Activated naive CD4-positive, alpha-beta T cell treated with anti-CD3 and anti-CD28 coated beads for 36 hours (primary cell): ENCODE data around the gene CEBPA. TPM values are rescaled to one million over a fixed set of nuclear protein-coding genes. Genes with fewer than 3 reads are reported as not detected.

ENCODE experiments used
- CTCF ChIA-PET: fragments of 350-600 bp; sonication (Branson Sonifier 250); formaldehyde crosslinking; loops from one replicate; lab custom pipeline; 2021; ENCODE audit warnings: antibody characterized with exemption; lab: Charles Lee
- DNase-seq: peaks from one replicate; pipeline ENCODE4 v3.0.0-alpha.2; 2020
- H3K27ac Mint-ChIP-seq: one replicate; pipeline ENCODE4 v1.8.0; 2021; ENCODE audit warnings: mild to moderate bottlenecking, mixed read lengths
- H3K27me3 Mint-ChIP-seq: one replicate; pipeline ENCODE4 v1.8.0; 2021; ENCODE audit warnings: low read depth, mixed read lengths
- H3K36me3 Mint-ChIP-seq: one replicate; pipeline ENCODE4 v1.8.0; 2021; ENCODE audit warnings: low read depth, mixed read lengths
- H3K4me1 Mint-ChIP-seq: one replicate; pipeline ENCODE4 v1.8.0; 2021; ENCODE audit warnings: low read depth, mixed read lengths
- H3K4me3 Mint-ChIP-seq: one replicate; pipeline ENCODE4 v1.8.0; 2021; ENCODE audit warnings: mild to moderate bottlenecking, moderate library complexity, mixed read lengths
- H3K9me3 Mint-ChIP-seq: one replicate; pipeline ENCODE4 v1.8.0; 2021; ENCODE audit warnings: mixed read lengths
- intact Hi-C: fragments of 100-400 bp; cut with micrococcal nuclease; formaldehyde crosslinking; loops from one replicate; pipeline ENCODE4 v1.15.1; 2023
- total RNA-seq, 2 experiments: library from RNA; stranded (reverse); gene quantifications; one replicate each; pipeline ENCODE4 v1.2.3, GENCODE V29; 2021

CEBPA gene
- under 1 TPM; 0.10 TPM for total RNA-seq

DNA sequence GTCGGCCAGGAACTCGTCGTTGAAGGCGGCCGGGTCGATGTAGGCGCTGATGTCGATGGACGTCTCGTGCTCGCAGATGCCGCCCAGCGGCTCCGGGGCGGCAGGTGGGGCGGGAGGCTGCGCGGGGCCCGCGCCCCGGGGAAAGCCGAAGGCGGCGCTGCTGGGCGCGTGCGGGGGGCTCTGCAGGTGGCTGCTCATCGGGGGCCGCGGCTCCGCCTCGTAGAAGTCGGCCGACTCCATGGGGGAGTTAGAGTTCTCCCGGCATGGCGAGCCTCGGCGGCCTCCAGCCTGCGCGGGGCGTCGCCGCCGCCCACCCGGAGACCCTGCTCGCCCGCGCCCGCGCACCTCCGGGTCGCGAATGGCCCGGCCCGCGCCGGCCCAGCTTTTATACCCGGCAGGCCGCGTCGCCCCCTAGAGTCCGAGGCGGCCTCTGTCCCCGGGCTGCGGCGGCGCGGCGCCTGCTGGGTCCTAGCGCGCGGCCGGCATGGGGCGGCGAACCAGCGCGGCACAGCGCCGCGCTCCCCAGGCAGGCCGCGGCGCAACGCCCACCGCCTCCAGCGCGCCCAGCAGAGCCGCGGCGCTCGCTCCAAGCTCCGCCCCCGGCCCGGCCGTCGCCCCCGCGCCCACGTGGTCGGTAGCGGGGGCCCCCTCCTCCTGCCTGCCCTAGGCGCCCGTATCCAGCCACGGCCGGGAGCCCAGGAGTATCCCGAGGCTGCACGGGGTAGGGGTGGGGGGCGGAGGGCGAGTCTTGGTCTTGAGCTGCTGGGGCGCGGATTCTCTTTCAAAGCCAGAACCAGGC lies at the start of gene CEBPA:
Gene CEBPA, minus strand, starts transcription at position 360 of the 799 bp plus-strand sequence. Its CDS starts 120 bp downstream, at position 240.
- Mint-ChIP-seq H3K27ac (no peak within 1 kb of the TSS), H3K27me3 (peaks cover 35% of the 10 kb centered on the region), H3K4me3 (peak within 1 kb of the TSS; percentile 42), H3K4me1 (no peaks in the 10 kb centered on the region), H3K36me3 (no peaks in the 10 kb centered on the region), H3K9me3 (no peaks in the 10 kb centered on the region)
- DNase-seq: peak; percentile 52
- intact Hi-C loops: loop anchor here (1.0 to 5.0 kb wide), 4 partner anchors 68 to 125 kb away; partner anchors contain the start of gene CEBPG
- CTCF ChIA-PET: interaction anchor here (1.1 to 1.2 kb wide), 4 partner anchors 8 to 79 kb away, joined by 3 to 4 read pairs (median 3); no protein-coding TSS in a partner anchor

DNA sequence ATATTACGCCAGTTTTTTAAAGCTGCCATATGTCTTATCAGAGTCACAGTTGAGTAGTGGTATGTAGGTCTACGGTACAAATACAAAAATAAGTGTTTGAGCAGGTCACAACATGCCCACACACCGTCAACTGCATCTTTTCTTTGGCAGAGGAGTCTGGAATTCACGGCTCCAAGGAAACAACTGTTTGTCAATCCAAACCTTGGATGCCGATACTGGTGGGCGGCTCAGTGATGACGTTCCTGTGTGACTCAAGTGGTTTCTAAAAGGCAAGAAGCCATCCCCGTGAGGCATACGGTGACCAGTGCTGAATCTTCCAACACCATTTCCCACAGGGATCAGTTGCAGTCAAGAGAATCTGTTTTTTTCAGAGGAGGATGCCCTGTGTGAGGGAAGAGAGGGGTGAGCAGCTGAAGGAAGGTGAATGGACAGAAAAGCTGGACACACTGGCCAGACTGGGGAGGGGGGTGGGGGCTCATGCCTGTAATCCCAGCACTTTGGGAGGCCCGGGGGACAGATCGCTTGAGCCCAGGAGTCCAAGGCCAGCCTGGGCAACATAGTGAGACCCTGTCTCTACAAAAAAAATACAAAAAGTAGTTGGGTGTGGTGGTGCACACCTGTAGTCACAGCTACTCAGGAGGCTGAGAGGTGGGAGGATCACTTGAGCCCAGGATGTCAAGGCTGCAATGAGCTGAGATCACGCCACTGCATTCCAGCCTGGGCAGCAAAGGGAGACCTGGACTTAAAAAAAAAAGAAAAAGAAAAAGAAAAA lies 48.4 kb upstream of the CEBPA start:
- no peak for DNase-seq
- Mint-ChIP-seq H3K27me3 (peaks cover 11% of the 10 kb centered on the region), H3K27ac (no peak overlapping the region), H3K9me3 (peaks cover 5% of the 10 kb centered on the region), H3K4me3 (no peak overlapping the region), H3K36me3 (no peaks in the 10 kb centered on the region), H3K4me1 (no peaks in the 10 kb centered on the region)
- CTCF ChIA-PET: no interaction called here
- intact Hi-C loops: no loop called here

DNA sequence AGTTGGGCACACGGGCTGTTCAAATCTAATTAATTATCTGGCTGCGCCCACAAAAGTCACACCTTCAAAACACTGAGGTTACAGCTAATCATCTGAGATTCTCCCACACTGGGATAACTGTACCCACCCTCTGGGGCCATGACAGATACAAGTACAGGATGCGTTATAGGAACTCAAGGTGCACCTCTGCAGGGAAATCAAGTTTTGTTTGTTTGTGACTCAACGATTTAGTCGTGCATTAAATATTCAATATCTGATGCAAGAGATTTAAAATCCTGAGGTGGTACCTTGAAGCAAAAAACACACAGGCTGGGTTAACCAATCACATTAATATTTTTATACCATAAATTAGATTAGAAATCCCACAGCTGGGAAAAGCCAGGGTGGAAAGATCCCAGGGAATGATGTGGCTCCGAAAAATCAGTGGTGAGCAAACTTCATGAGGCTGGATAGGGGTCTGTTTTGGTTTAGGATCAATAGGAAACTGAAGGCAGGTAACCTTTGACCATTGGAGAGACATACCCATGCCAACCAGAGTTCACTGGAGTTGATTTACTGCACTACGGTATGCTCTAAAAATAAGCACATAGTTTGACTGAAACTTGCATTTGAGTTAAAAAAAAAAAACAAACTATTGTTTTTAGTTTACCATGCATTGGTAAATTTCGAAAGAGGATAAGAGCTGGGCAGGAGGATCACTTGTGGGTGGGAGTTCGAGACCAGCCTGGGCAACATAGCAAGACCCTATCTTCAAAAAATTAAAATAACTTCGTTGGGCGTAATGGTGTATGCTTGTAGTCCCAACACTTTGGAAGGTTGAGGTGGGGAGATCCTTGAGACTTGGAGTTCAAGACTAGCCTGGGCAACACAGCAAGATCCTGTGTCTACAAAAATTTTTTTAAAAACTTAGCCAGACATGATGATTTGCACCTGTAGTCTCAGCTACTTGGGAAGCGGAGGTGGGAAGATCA lies 47.3 kb upstream of the CEBPA start:
- Mint-ChIP-seq H3K9me3 (no peaks in the 10 kb centered on the region), H3K36me3 (no peaks in the 10 kb centered on the region), H3K4me3 (no peak overlapping the region), H3K4me1 (no peaks in the 10 kb centered on the region), H3K27ac (no peak overlapping the region), H3K27me3 (peaks cover 17% of the 10 kb centered on the region)
- CTCF ChIA-PET: no interaction called here
- intact Hi-C loops: no loop called here
- DNase-seq: no peak

DNA sequence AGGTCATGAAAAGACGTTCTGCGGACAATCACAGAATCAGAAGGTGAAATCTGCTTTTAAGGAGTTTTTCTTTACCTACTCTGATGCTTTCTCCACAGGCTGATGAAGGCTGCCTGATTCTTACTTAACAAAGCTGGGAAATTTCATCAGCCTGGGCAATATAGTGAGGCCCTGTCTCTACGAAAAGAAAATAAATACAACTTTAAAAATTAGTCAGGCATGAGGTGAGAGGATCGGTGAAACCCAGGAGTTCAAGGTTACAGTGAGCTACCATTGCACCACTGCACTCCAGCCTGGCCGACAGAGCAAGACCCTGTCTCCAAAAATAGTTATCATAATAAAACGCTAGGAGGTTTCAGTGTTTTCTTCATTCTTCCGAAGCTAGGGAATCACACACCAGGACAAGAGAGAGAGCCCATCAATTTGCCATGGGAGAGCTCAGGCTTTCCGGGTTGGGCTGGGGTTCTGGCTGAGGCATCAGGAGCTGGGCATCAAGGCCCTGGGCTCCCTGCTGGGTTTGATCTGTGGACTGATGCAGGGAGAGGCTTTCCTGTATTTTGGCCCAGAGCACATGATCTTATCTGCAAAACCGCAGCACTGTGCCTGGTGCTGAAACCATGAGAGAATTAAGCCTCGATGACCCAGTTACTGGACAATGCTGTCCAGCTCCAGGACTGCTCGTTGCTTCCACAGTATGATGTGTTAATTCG lies 46.1 kb upstream of the CEBPA start:
- no peak for DNase-seq
- intact Hi-C loops: no loop called here
- H3K36me3 Mint-ChIP-seq: no peaks in the 10 kb centered on the region
- H3K27ac Mint-ChIP-seq: no peak overlapping the region
- no peaks in the 10 kb centered on the region for H3K9me3 Mint-ChIP-seq
- H3K27me3 Mint-ChIP-seq: peaks cover 21% of the 10 kb centered on the region
- H3K4me1 Mint-ChIP-seq: no peaks in the 10 kb centered on the region
- CTCF ChIA-PET: no interaction called here
- no peak overlapping the region for H3K4me3 Mint-ChIP-seq

DNA sequence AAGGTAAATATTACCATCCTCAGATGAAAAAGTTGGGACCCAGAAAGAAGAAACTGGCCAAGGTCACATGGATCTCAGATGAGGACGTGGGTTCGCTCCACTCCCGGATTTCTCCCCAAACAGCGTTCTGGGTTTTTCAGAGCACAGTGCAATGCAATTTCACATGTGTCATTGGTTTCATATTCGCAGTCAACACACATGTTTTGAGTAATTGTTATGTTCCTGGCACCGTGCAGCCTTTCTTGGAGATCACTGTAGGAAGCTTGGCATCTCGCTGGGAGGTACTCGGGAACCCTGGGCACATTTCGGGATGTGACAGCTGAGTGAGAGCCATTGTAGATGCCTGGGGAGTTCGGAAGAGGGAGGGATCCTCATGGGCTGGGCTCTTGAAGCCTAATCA lies 45.0 kb upstream of the CEBPA start:
- no peaks in the 10 kb centered on the region for H3K36me3 Mint-ChIP-seq
- H3K4me3 Mint-ChIP-seq: no peak overlapping the region
- H3K9me3 Mint-ChIP-seq: no peaks in the 10 kb centered on the region
- intact Hi-C loops: no loop called here
- peaks cover 25% of the 10 kb centered on the region for H3K27me3 Mint-ChIP-seq
- H3K4me1 Mint-ChIP-seq: no peaks in the 10 kb centered on the region
- CTCF ChIA-PET: no interaction called here
- no peak for DNase-seq
- no peak overlapping the region for H3K27ac Mint-ChIP-seq

DNA sequence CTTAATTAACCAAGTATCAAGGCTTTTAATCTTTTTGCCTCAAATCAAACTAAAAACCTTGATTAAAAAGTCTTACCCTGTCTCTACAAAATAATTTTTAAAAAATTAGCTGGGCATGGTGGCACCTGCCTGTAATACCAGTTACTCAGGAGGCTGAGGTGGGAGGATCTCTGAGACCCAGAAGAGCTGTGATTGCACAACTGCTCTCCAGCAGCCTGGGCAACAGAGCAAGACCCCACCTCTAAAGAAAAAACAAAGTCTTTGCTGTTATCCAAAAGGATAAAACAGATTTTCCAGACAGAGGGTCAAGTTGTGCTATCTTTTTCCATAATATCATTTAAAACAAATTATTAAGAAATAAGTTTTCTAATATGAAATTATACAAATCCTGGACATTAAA lies 44.3 kb upstream of the CEBPA start:
- Mint-ChIP-seq H3K27me3 (peaks cover 25% of the 10 kb centered on the region), H3K4me3 (no peak overlapping the region), H3K4me1 (no peaks in the 10 kb centered on the region), H3K27ac (no peak overlapping the region), H3K36me3 (no peaks in the 10 kb centered on the region), H3K9me3 (no peaks in the 10 kb centered on the region)
- intact Hi-C loops: no loop called here
- CTCF ChIA-PET: no interaction called here
- DNase-seq: no peak

DNA sequence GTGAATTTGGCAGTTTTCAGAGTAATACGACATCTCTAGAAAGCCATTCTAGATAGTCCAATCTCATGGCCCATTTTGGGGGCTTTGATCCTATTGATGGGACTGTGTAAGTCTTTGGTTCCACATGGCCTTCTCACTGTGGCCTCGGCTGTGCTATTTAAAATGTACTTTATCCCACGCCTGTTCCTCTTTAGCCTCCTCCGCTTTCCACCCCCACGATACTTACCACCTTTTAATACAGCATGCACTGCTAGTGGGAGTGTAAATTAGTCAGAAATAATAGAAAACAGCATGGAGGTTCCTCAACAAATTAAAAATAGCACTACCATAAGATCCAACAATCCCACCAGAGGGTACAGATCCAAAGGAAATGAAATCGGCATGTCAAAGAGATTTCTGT lies 42.8 kb upstream of the CEBPA start:
- H3K4me1 Mint-ChIP-seq: no peaks in the 10 kb centered on the region
- no peaks in the 10 kb centered on the region for H3K36me3 Mint-ChIP-seq
- H3K9me3 Mint-ChIP-seq: no peaks in the 10 kb centered on the region
- no peak for DNase-seq
- CTCF ChIA-PET: no interaction called here
- peaks cover 25% of the 10 kb centered on the region for H3K27me3 Mint-ChIP-seq
- intact Hi-C loops: no loop called here
- no peak overlapping the region for H3K27ac Mint-ChIP-seq
- no peak overlapping the region for H3K4me3 Mint-ChIP-seq

DNA sequence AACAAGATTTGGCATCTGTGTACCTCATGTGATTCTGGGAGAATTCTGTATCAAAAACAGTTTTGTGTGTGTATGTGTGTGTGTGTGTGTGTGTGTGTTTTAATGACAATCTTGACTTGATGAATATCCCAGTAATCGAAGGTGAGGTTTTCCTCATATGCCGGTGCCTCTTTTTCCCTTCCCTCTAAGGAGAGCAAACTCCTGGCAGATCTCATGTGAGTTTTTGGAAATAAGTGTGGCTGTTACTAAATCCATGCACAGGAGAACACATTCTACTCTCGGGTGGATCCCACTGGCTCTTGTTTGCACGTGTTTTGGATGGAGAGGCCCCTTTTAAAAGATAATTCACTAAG lies 42.2 kb upstream of the CEBPA start:
- Mint-ChIP-seq H3K4me1 (no peaks in the 10 kb centered on the region), H3K9me3 (no peaks in the 10 kb centered on the region), H3K36me3 (no peaks in the 10 kb centered on the region), H3K4me3 (no peak overlapping the region), H3K27ac (no peak overlapping the region), H3K27me3 (peaks cover 25% of the 10 kb centered on the region)
- CTCF ChIA-PET: no interaction called here
- intact Hi-C loops: no loop called here
- DNase-seq: no peak

DNA sequence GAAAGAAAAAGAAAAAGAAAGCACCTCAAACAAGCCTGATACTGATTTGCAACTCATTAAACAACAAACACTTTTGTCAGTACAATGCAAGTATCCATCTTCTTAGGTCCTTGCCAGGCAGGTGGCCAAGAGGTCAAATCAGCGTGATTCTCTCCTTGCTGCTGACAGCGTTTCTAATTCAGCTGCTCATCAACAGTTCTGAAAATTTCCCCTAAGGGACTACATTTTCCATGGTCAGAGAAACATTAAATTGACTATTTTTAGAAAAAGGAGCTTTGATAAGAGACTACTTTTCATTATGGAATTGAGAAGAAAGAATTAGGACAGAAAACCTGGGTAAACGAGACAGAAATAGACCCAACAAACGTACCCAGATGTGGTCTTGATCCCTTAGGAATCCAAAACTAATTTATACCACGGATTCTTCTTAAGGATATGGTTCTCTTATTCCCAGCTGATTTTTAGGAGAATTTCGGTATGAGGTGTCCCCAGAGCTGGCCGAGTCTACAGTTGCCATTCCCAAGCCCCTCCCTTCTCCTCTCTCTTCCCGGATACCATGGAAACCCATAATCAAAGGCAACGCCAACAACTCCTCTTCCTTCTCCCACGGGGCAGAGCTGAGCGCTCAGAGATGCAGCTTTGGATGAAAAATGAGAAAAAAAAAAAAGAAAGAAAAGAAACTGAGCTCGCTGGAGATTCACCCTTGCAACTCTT lies 41.7 kb upstream of the CEBPA start:
- Mint-ChIP-seq H3K4me1 (no peaks in the 10 kb centered on the region), H3K9me3 (no peaks in the 10 kb centered on the region), H3K27me3 (peaks cover 27% of the 10 kb centered on the region), H3K36me3 (no peaks in the 10 kb centered on the region), H3K4me3 (no peak overlapping the region), H3K27ac (no peak overlapping the region)
- intact Hi-C loops: no loop called here
- CTCF ChIA-PET: interaction anchor here (1.2 kb wide), 1 partner anchor 71 kb away, joined by 4 read pairs; no protein-coding TSS in a partner anchor
- DNase-seq: no peak

DNA sequence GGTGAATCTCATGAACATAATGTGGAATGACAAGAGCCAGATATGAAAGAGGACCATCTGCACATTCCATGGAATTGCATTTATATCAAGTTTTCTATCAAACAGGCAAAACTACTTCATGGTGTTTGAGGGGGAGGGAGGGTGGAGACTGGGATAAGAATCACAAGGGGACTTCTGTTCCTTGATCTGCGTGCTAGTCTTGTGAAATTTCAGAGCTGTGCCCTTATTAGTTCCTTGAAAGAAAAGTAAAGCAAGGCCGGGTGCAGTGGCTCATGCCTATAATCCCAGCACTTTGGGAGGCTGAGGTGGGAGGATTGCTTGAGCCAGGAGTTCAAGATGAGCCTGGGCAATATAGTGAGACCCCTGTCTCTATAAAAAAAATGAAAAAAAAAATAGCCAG lies 41.0 kb upstream of the CEBPA start:
- no peak overlapping the region for H3K4me3 Mint-ChIP-seq
- no peaks in the 10 kb centered on the region for H3K4me1 Mint-ChIP-seq
- CTCF ChIA-PET: interaction anchor here (1.2 kb wide), 1 partner anchor 72 kb away, joined by 4 read pairs; no protein-coding TSS in a partner anchor
- peaks cover 31% of the 10 kb centered on the region for H3K27me3 Mint-ChIP-seq
- no peaks in the 10 kb centered on the region for H3K9me3 Mint-ChIP-seq
- no peaks in the 10 kb centered on the region for H3K36me3 Mint-ChIP-seq
- intact Hi-C loops: no loop called here
- DNase-seq: no peak
- no peak overlapping the region for H3K27ac Mint-ChIP-seq

DNA sequence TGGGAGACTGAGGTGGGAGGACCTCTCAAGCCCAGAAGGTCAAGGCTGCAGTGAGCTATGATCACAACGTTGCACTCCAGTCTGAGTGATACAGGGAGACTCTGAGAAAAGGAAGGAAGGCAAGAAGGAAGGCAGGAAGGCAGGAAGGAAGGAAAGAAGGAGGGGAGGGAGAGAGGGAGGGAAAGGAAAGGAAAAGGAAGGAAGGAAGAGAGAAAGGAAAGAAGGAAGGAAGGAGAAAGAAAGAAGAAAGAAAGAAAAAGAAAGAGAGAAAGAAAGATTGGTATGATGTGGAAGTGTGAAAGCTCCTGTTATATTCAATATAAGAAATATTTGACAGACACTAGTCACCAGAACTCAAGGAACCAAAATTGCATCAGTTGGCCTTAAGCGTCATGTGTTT lies 38.7 kb upstream of the CEBPA start:
- peaks cover 25% of the 10 kb centered on the region for H3K27me3 Mint-ChIP-seq
- no peak for DNase-seq
- no peaks in the 10 kb centered on the region for H3K9me3 Mint-ChIP-seq
- CTCF ChIA-PET: no interaction called here
- H3K27ac Mint-ChIP-seq: no peak overlapping the region
- intact Hi-C loops: no loop called here
- H3K4me3 Mint-ChIP-seq: no peak overlapping the region
- H3K36me3 Mint-ChIP-seq: no peaks in the 10 kb centered on the region
- no peaks in the 10 kb centered on the region for H3K4me1 Mint-ChIP-seq
